Measurements from ENCODE around the gene NRXN3.

GRCh38 chr14:78401866-78402265 lies 231.7 kb downstream of the NRXN3 start:
- TF ChIP-seq SMC3 (IDR thresholded peaks at IDR 0.05; ENCODE audit: low read depth, low read length) (no peak), FOS (IDR thresholded peaks at IDR 0.05; ENCODE audit: low read depth, low read length) (no peak), CEBPB (IDR thresholded peaks at IDR 0.05; ENCODE audit: low read depth, low read length) (no peak)
- TF ChIP-seq, protein P1, sequence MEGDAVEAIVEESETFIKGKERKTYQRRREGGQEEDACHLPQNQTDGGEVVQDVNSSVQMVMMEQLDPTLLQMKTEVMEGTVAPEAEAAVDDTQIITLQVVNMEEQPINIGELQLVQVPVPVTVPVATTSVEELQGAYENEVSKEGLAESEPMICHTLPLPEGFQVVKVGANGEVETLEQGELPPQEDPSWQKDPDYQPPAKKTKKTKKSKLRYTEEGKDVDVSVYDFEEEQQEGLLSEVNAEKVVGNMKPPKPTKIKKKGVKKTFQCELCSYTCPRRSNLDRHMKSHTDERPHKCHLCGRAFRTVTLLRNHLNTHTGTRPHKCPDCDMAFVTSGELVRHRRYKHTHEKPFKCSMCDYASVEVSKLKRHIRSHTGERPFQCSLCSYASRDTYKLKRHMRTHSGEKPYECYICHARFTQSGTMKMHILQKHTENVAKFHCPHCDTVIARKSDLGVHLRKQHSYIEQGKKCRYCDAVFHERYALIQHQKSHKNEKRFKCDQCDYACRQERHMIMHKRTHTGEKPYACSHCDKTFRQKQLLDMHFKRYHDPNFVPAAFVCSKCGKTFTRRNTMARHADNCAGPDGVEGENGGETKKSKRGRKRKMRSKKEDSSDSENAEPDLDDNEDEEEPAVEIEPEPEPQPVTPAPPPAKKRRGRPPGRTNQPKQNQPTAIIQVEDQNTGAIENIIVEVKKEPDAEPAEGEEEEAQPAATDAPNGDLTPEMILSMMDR (conservative IDR thresholded peaks at IDR 0.05; ENCODE audit: low read depth, low read length) = no peak

Data from IMR-90 (cell line).